ENCODE results near the gene MED14. TPM values are rescaled to one million over a fixed set of nuclear protein-coding genes. Genes with fewer than 3 reads are reported as not detected.

Gene MED14
- total and polyA plus RNA-seq, 2 of the 8 experiments (the other 6 are each of a cell fraction or from before 2014, with no cell fraction given), result 79.7 to 117 TPM

GRCh38 chrX:40632199-40632598 lies 103.1 kb downstream of the MED14 start:
- Histone ChIP-seq H2BK20ac (ENCODE audit: low read length) (no peak overlapping the region), H3K27ac (ENCODE audit: low read depth, low read length) (no peak overlapping the region), H3K79me2 (ENCODE audit: control insufficient read depth in 1 of 2, insufficient read depth in 2 of 2, low read length in 2 of 2) (no peaks in the 10 kb centered on the region), H2AFZ (ENCODE audit: low read length) (no peak overlapping the region), H2BK15ac (ENCODE audit: low read length) (no peak overlapping the region), H2BK5ac (ENCODE audit: low read depth, low read length) (no peak overlapping the region), H3K9ac (replicated peaks in 1 of 4; ENCODE audit: extremely low read depth in 1 of 4, low read depth in 3 of 4, low read length in 3 of 4) (no peak overlapping the region), H3K14ac (ENCODE audit: insufficient read length) (no peak overlapping the region), H4K20me1 (replicated peaks in 1 of 2; ENCODE audit: control insufficient read depth in 1 of 2, insufficient read depth in 2 of 2, low read length in 2 of 2) (no peaks in the 10 kb centered on the region), H3K9me3 (ENCODE audit: insufficient read depth in 2 of 2, low read depth in 1 of 2, low read length in 1 of 2) (no peaks in the 10 kb centered on the region), H3K56ac (replicated peaks; ENCODE audit: insufficient read length, low read depth, low read length) (no peak overlapping the region), H2BK120ac (replicated peaks; ENCODE audit: low read depth, low read length) (no peak overlapping the region), H3K79me1 (ENCODE audit: low read depth, low read length) (no peaks in the 10 kb centered on the region), H3K23me2 (ENCODE audit: low read depth, low read length) (no peaks in the 10 kb centered on the region), H3K4me3 (ENCODE audit: extremely low read depth in 1 of 4, insufficient read depth in 2 of 4, low read depth in 3 of 4, low read length in 4 of 4) (no peak overlapping the region), H2BK12ac (ENCODE audit: low read depth, low read length) (no peak overlapping the region), H3K4ac (replicated peaks; ENCODE audit: insufficient read length, low read depth, low read length) (no peak overlapping the region), H4K8ac (ENCODE audit: extremely low read depth, insufficient read depth, low read length) (no peak overlapping the region), H3K23ac (ENCODE audit: insufficient read length) (no peak overlapping the region), H3K36me3 (ENCODE audit: control insufficient read depth in 2 of 4, insufficient read depth in 4 of 4, low read length in 3 of 4) (peaks cover 2 to 49% (median 16%) of the 10 kb centered on the region in 4 experiments), H3K4me2 (ENCODE audit: insufficient read depth in 1 of 2, low read depth in 2 of 2, low read length in 2 of 2) (no peak overlapping the region), H4K91ac (replicated peaks; ENCODE audit: insufficient read length, low read length) (no peak overlapping the region), H3K4me1 (replicated peaks in 1 of 4; ENCODE audit: control insufficient read depth in 3 of 4, insufficient read depth in 4 of 4, low read length in 3 of 4) (no peaks in the 10 kb centered on the region), H3K27me3 (replicated peaks in 1 of 4; ENCODE audit: control insufficient read depth in 3 of 4, extremely low read depth in 1 of 4, insufficient read depth in 3 of 4, low read length in 3 of 4) (no peaks in the 10 kb centered on the region), H2AK5ac (ENCODE audit: low read depth, low read length) (no peak overlapping the region), H3K18ac (ENCODE audit: extremely low read depth, low read length) (no peak overlapping the region), H4K5ac (ENCODE audit: insufficient read length, low read depth, low read length) (no peak overlapping the region)
- DNase-seq (ENCODE audit: low read depth in 1 of 2, low spot score in 2 of 2) (no peak), FAIRE-seq (no peak)
- ChIA-PET CTCF (ENCODE audit: partially characterized antibody) (interaction anchor here (0.7 kb wide), 1 partner anchor 11 kb away, joined by 3 read pairs; no protein-coding TSS in a partner anchor), POLR2A (ENCODE audit: partially characterized antibody) (no interaction called here)
- WGBS, 2 experiments (ENCODE audit: extremely low coverage in 1 of 2, insufficient coverage in 1 of 2, insufficient read length in 1 of 2, insufficient replicate concordance in 2 of 2, low coverage in 1 of 2, low lambda C conversion rate in 2 of 2, missing lambda C conversion rate in 1 of 2), result 91% methylated on average over 4 of the region's 4 CpGs; no CpG with 5 or more reads in 1 of the 2 experiments
- TF ChIP-seq SAP30 (IDR thresholded peaks at IDR 0.05; ENCODE audit: insufficient read depth, insufficient replicate concordance, low read length) (no peak), GTF2F1 (IDR thresholded peaks at IDR 0.05; ENCODE audit: borderline replicate concordance, low read depth, low read length) (no peak), NRF1 (IDR thresholded peaks at IDR 0.05; ENCODE audit: low read depth, low read length) (no peak)
